B cell (primary cell): ENCODE results near the gene PLAU.

ENCODE experiments used
- EZH2 ChIP-seq: IDR thresholded peaks from 2 replicates; pipeline ENCODE4 v1.6.1; 2012; ENCODE audit warnings: borderline replicate concordance, low read depth, mild to moderate bottlenecking, moderate library complexity, low read length; ENCODE audit not compliant: insufficient read depth, poor library complexity, severe bottlenecking
- TF ChIP-seq, protein P1 (sequence below): fragments of 200-600 bp; IDR thresholded peaks from one replicate; pipeline ENCODE4 v1.8.0; 2022; ENCODE audit warnings: antibody characterized with exemption, mild to moderate bottlenecking

DNA sequence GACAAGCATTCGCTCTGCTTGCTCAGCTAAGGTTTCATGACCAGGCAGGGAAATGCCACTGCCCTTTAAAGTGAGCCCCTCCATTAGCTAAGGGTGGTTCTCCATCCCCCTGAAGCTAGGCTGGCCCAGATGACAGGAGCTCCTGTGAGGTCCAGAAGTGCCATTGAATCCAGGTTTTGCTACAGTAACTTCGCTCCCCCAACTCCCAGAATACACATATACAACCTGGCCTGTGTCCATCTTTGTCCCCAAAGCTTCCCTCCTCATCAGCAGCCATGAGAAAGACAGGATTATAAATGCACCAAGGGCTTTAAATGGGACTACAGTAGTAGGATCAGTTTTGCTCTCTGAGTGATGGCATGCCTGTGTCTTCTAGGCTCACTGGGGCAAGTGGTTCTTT, 51.5 kb downstream of the PLAU start:
- TF ChIP-seq, protein P1, sequence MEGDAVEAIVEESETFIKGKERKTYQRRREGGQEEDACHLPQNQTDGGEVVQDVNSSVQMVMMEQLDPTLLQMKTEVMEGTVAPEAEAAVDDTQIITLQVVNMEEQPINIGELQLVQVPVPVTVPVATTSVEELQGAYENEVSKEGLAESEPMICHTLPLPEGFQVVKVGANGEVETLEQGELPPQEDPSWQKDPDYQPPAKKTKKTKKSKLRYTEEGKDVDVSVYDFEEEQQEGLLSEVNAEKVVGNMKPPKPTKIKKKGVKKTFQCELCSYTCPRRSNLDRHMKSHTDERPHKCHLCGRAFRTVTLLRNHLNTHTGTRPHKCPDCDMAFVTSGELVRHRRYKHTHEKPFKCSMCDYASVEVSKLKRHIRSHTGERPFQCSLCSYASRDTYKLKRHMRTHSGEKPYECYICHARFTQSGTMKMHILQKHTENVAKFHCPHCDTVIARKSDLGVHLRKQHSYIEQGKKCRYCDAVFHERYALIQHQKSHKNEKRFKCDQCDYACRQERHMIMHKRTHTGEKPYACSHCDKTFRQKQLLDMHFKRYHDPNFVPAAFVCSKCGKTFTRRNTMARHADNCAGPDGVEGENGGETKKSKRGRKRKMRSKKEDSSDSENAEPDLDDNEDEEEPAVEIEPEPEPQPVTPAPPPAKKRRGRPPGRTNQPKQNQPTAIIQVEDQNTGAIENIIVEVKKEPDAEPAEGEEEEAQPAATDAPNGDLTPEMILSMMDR = no peak
- no peak for TF ChIP-seq EZH2
